Sigmoid colon (tissue), 4 donors: Measurements from ENCODE around the gene NTF3.

Experiments
- EP300 ChIP-seq, 4 donors: sonication (generic); formaldehyde crosslinking; IDR thresholded peaks; one replicate each; pipeline ENCODE4 v1.6.1; 2017; ENCODE audit warnings: antibody characterized with exemption in 4 of 4
- POLR2A ChIP-seq, 2 donors: fragments of 450-650 bp; IDR thresholded peaks; one replicate each; pipeline ENCODE4 v1.6.1; 2016; ENCODE audit warnings: antibody characterized with exemption in 2 of 2, mild to moderate bottlenecking in 2 of 2, moderate library complexity in 2 of 2
- POLR2AphosphoS5 ChIP-seq, 4 donors: sonication (generic); formaldehyde crosslinking; IDR thresholded peaks; one replicate each; pipeline ENCODE4 v1.6.1; 2017; ENCODE audit warnings: antibody characterized with exemption in 4 of 4

GRCh38 chr12:5503774-5504173, 71.9 kb downstream of the NTF3 start:
- TF ChIP-seq POLR2A (IDR thresholded peaks at IDR 0.05) = no peak
- TF ChIP-seq POLR2AphosphoS5 (IDR thresholded peaks at IDR 0.05) = no peak
- no peak for TF ChIP-seq EP300 (IDR thresholded peaks at IDR 0.05)
